Breast epithelium (tissue), 4 donors: ENCODE data around the gene BRAT1. TPM values are rescaled to one million over a fixed set of nuclear protein-coding genes. Genes with fewer than 3 reads are reported as not detected.

ENCODE experiments used
- DNase-seq, 2 donors: peaks; one replicate each; pipeline ENCODE4 v3.0.0-alpha.2; 2019; ENCODE audit warnings: low spot score in 2 of 2
- H3K27ac ChIP-seq, 2 donors: fragments of 200-600 bp; sonication (generic) in 1 of 2; one replicate each; pipeline ENCODE4 v1.5.1; 2016 to 2019; ENCODE audit warnings: mild to moderate bottlenecking in 1 of 2
- H3K27me3 ChIP-seq, 2 donors: fragments of 200-600 bp; sonication (generic) in 1 of 2; one replicate each; pipeline versions ENCODE4 v1.5.1 to v1.6.0; 2017 to 2019; ENCODE audit warnings: control low read depth in 1 of 2, mild to moderate bottlenecking in 1 of 2
- H3K36me3 ChIP-seq: fragments of 200-600 bp; one replicate; pipeline ENCODE4 v1.5.1; 2019
- H3K4me1 ChIP-seq, 2 donors: fragments of 200-600 bp; sonication (generic); one replicate each; pipeline ENCODE4 v1.5.1; 2016 to 2019; ENCODE audit warnings: control low read depth in 1 of 2
- H3K4me3 ChIP-seq, 3 donors: fragments of 200-600 bp; sonication (generic); 1 replicate in 2 of 3; 2 replicates in 1 of 3; pipeline ENCODE4 v1.5.1; 2016 to 2019; ENCODE audit warnings: mild to moderate bottlenecking in 3 of 3, moderate library complexity in 2 of 3
- H3K9me3 ChIP-seq, 2 donors: fragments of 200-600 bp; sonication (generic) in 1 of 2; one replicate each; pipeline ENCODE4 v1.5.1; 2016 to 2019; ENCODE audit warnings: control low read depth in 1 of 2
- CTCF ChIP-seq, 3 donors: fragments of 450-650 bp; IDR thresholded peaks; one replicate each; pipeline ENCODE4 v1.5.1; 2016 to 2017; ENCODE audit warnings: antibody characterized with exemption in 3 of 3, mild to moderate bottlenecking in 3 of 3, moderate library complexity in 3 of 3
- POLR2A ChIP-seq: fragments of 450-650 bp; IDR thresholded peaks from one replicate; pipeline ENCODE4 v1.6.1; 2016; ENCODE audit warnings: antibody characterized with exemption, mild to moderate bottlenecking, moderate library complexity
- POLR2AphosphoS5 ChIP-seq, 3 donors: sonication (generic); formaldehyde crosslinking; IDR thresholded peaks; one replicate each; pipeline ENCODE4 v1.6.1; 2017; ENCODE audit warnings: antibody characterized with exemption in 3 of 3
- intact Hi-C: fragments of 100-400 bp; cut with DNase I; formaldehyde crosslinking; loops from one replicate; pipeline ENCODE4 v1.15.1; 2023; ENCODE audit warnings: low total_unique reads
- total RNA-seq, 3 donors: library from RNA; depleted of rRNA; stranded (reverse); fragments of >200 nt; gene quantifications; one replicate each; pipeline ENCODE4 v1.1.0, GENCODE V29; 2016

The BRAT1 gene
- total RNA-seq, 3 donors from 2014 or later: 20.8 to 36.4 (median 28.4) TPM

- no peak for DNase-seq
- no peaks in the 10 kb centered on the region for H3K36me3 ChIP-seq
- H3K27ac ChIP-seq: peak overlapping the region in 1 of 2 donors; percentile 1
- H3K27me3 ChIP-seq: no peaks in the 10 kb centered on the region
- H3K4me1 ChIP-seq: peaks cover 13 to 16% of the 10 kb centered on the region in 2 donors
- intact Hi-C loops: no loop called here
- no peak for TF ChIP-seq POLR2AphosphoS5 (IDR thresholded peaks at IDR 0.05)
- no peak for TF ChIP-seq CTCF (IDR thresholded peaks at IDR 0.05)
- TF ChIP-seq POLR2A: no peak
- H3K4me3 ChIP-seq: no peak overlapping the region
- no peaks in the 10 kb centered on the region for H3K9me3 ChIP-seq
These were observed 49.9 kb downstream of the BRAT1 start for GRCh38 chr7:2505401-2505800.

- Histone ChIP-seq H3K4me3 (no peak overlapping the region), H3K4me1 (peaks cover 13 to 16% of the 10 kb centered on the region in 2 donors), H3K36me3 (no peaks in the 10 kb centered on the region), H3K27ac (peak overlapping the region in 1 of 2 donors; percentile 1), H3K9me3 (no peaks in the 10 kb centered on the region), H3K27me3 (no peaks in the 10 kb centered on the region)
- DNase-seq: no peak
- intact Hi-C loops: no loop called here
- TF ChIP-seq POLR2A (no peak), CTCF (IDR thresholded peaks at IDR 0.05) (no peak), POLR2AphosphoS5 (IDR thresholded peaks at IDR 0.05) (no peak)
These were observed 50.4 kb downstream of the BRAT1 start for GRCh38 chr7:2504889-2505375.

DNA sequence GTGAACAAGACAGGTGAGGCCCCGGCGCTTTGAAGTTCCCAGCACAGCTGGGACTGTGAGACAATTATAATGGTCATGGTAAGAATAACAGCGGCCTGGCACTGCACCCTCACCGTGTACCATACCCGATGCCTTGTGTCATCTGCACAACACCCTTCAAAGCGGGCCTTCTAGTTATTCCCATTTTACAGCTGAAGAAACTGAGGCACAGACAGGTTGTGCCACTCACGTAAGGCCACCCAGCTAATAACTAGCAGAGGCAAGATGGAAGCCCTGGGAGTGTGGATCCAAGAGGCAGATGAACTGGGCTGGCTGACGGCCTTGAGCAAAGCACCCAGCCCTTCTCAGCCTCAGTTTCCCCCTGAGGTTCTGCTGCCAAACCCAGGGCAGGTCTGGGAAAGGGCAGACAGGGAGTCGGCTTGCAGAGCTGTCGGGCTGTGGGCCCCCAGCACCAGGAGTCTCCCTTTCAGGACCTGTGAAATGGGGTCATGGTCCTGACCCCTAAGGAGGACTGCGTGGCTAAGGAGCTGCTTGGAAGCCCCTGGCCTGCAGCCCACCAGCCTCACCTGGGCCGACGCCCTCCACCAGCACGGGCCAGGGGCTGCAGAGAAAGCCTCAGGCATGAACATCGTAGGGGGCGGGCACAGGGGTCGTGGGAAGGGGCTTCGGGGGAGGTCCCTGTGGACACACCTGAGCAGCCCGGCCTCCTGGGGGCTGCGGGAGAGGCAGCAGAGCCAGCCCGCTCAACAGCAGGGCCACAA lies 51.0 kb downstream of the BRAT1 start:
- Histone ChIP-seq H3K27me3 (no peaks in the 10 kb centered on the region), H3K36me3 (no peaks in the 10 kb centered on the region), H3K27ac (no peak overlapping the region), H3K4me1 (peaks cover 13 to 16% of the 10 kb centered on the region in 2 donors), H3K4me3 (no peak overlapping the region), H3K9me3 (no peaks in the 10 kb centered on the region)
- intact Hi-C loops: no loop called here
- DNase-seq: no peak
- TF ChIP-seq POLR2A: no peak
- TF ChIP-seq CTCF (IDR thresholded peaks at IDR 0.05): no peak
- TF ChIP-seq POLR2AphosphoS5 (IDR thresholded peaks at IDR 0.05): no peak

DNA sequence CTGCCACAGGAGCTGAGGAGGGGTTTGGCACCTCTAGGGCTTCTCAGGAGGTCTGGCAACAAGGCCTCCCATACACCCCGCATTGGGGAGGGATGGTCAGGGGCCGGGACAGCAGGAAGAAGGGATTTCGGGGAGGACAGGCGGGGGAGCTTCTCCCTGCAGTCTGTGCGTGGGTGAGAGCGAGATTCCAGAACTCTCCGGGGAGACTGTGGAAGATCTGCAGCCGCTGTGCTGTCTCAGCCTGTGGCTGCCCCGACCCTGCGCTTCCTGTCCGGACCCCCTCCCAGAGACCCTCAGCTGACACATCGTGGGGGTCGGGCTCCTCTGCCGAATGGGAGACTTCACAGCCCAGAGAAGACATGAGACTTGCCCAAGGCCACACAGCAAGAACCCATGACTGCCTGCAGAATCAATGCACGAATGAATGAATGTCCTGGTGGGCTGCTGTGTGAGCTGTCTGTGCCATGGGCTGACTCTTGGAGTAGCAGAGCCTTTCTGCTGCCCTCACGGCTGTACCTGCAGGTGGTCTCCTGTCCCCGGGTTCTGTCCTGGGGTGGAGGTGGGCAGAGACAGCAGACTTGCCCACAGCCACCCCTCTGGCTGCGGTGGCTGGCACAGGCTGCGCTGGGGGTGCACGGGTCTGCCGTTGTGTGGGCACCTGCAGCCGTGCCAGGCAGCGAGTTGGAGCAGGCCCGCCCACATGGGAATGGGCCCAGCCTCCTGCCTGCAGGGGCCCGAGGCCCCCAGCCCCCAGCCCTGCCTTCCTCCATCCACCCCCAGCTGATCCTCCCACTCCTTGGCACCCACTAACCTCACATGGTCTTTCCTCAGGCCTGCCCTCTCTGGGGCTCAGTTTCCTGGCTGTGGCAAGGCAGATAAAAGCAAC lies 52.0 kb downstream of the BRAT1 start:
- Histone ChIP-seq H3K27ac (no peak overlapping the region), H3K4me3 (no peak overlapping the region), H3K36me3 (no peaks in the 10 kb centered on the region), H3K4me1 (peaks cover 5 to 9% of the 10 kb centered on the region in 2 donors), H3K27me3 (no peaks in the 10 kb centered on the region), H3K9me3 (no peaks in the 10 kb centered on the region)
- TF ChIP-seq CTCF (IDR thresholded peaks at IDR 0.05) (no peak), POLR2AphosphoS5 (IDR thresholded peaks at IDR 0.05) (no peak), POLR2A (no peak)
- no peak for DNase-seq
- intact Hi-C loops: no loop called here

DNA sequence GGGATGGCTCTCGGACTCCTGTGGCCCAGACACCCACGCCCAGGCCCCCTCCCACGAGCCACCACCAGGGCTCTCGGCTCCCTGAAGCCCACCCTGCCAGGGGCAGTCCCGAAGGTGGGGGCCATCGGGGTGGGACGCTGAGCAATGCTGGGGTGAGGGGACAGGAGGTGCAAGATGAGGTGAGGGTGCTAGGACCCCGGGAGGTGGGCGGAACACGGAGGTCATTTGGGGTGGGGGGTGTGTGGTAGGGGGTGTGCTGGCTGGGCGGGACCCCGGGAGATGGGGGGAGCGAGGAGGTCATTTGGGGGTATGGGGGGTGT lies 52.7 kb downstream of the BRAT1 start:
- TF ChIP-seq CTCF (IDR thresholded peaks at IDR 0.05) (no peak), POLR2A (no peak), POLR2AphosphoS5 (IDR thresholded peaks at IDR 0.05) (no peak)
- intact Hi-C loops: no loop called here

More for the DNA sequence above, 52.7 kb downstream of the BRAT1 start:
- no peaks in the 10 kb centered on the region for H3K27me3 ChIP-seq
- no peaks in the 10 kb centered on the region for H3K36me3 ChIP-seq
- no peak overlapping the region for H3K27ac ChIP-seq
- H3K4me1 ChIP-seq: peaks cover 0 to 6% of the 10 kb centered on the region in 2 donors
- H3K9me3 ChIP-seq: no peaks in the 10 kb centered on the region
- DNase-seq: no peak
- H3K4me3 ChIP-seq: no peak overlapping the region
